Measurements from ENCODE around the gene GPRASP1. TPM values are rescaled to one million over a fixed set of nuclear protein-coding genes. Genes with fewer than 3 reads are reported as not detected.

GPRASP1 gene
- total RNA-seq, 1 experiment from 2014 or later = 1.1 TPM

GRCh38 chrX:102650903-102651241, 411 bp upstream of the GPRASP1 start:
- H4K20me1 ChIP-seq (ENCODE audit: insufficient read depth) = no peaks in the 10 kb centered on the region
- BruUV-seq (replicated peaks) = no TSS peak
- TF ChIP-seq EGR1 (IDR thresholded peaks at IDR 0.05; ENCODE audit: low read depth) (no peak), RAD21 (IDR thresholded peaks at IDR 0.05; ENCODE audit: low read depth) (no peak), SP1 (IDR thresholded peaks at IDR 0.05; ENCODE audit: low read depth) (no peak), POLR2AphosphoS5 (IDR thresholded peaks at IDR 0.05; ENCODE audit: low read depth, low read length) (no peak), SRF (IDR thresholded peaks at IDR 0.05; ENCODE audit: low read depth) (no peak), POLR2A (IDR thresholded peaks at IDR 0.05; ENCODE audit: borderline replicate concordance, extremely low read depth, insufficient read depth, insufficient read length) (no peak), ELF1 (IDR thresholded peaks at IDR 0.05; ENCODE audit: borderline replicate concordance, low read depth) (no peak), SIN3A (IDR thresholded peaks at IDR 0.05; ENCODE audit: low read depth) (no peak), YY1 (IDR thresholded peaks at IDR 0.05; ENCODE audit: extremely low read depth, insufficient replicate concordance, low read depth, low read length) (no peak), CEBPB (IDR thresholded peaks at IDR 0.05; ENCODE audit: low read depth) (no peak), ZBTB33 (IDR thresholded peaks at IDR 0.05; ENCODE audit: extremely low read depth, insufficient replicate concordance, low read length) (no peak), TCF7L2 (IDR thresholded peaks at IDR 0.05; ENCODE audit: borderline replicate concordance, extremely low read depth, insufficient read depth, insufficient read length) (no peak)
- no peak overlapping the region for H2AFZ ChIP-seq (ENCODE audit: low read depth, low read length, poor library complexity, severe bottlenecking)
- intact Hi-C loops (cut with micrococcal nuclease) = no loop called here
- H3K79me2 ChIP-seq (ENCODE audit: insufficient read depth, low read length) = no peaks in the 10 kb centered on the region
- ATAC-seq (no peak), DNase-seq (ENCODE audit: low read depth, low spot score) (no peak)
- H3K9ac ChIP-seq (ENCODE audit: low read length) = no peak overlapping the region
- H3K27me3 ChIP-seq (ENCODE audit: insufficient read depth, low read length) = no peaks in the 10 kb centered on the region
- RAD21 ChIA-PET (ENCODE audit: low non-redundant PET in 1 of 2, low total read pairs in 2 of 2, uncharacterized antibody in 2 of 2, unreplicated experiment in 2 of 2) = no interaction called here
- H3K36me3 ChIP-seq (ENCODE audit: control insufficient read depth in 1 of 2, insufficient read depth in 2 of 2, low read length in 2 of 2) = no peaks in the 10 kb centered on the region
- POLR2A ChIA-PET = no interaction called here
- no peak overlapping the region for H3K27ac ChIP-seq (ENCODE audit: low read depth, low read length)
- CTCF ChIA-PET = no interaction called here
- no peaks in the 10 kb centered on the region for H3K4me1 ChIP-seq (ENCODE audit: control insufficient read depth in 1 of 2, insufficient read depth in 2 of 2, low read length in 2 of 2)
- no peak overlapping the region for H3K4me2 ChIP-seq (ENCODE audit: low read length)
- no peaks in the 10 kb centered on the region for H3K9me3 ChIP-seq (ENCODE audit: control insufficient read depth in 1 of 2, insufficient read depth in 1 of 2, low read depth in 1 of 2, low read length in 2 of 2)
- no peaks in the 10 kb centered on the region for H3K9me2 ChIP-seq (ENCODE audit: insufficient read depth)
- H3K4me3 ChIP-seq (replicated peaks in 1 of 2; ENCODE audit: low read depth in 1 of 2, low read length in 2 of 2) = no peak overlapping the region

All from HCT116 (cell line).